Measurements from ENCODE around the gene IQCH.

The IQCH gene

GRCh38 chr15:67505675-67506572, 251.3 kb downstream of the IQCH start:
- no peak for DNase-seq (ENCODE audit: low read depth)

GRCh38 chr15:67506775-67507747, 252.5 kb downstream of the IQCH start:
- no peak for DNase-seq (ENCODE audit: low read depth)

GRCh38 chr15:67508407-67508806, 253.8 kb downstream of the IQCH start:
- no peak for DNase-seq (ENCODE audit: low read depth)

GRCh38 chr15:67509918-67510317, 255.3 kb downstream of the IQCH start:
- no peak for DNase-seq (ENCODE audit: low read depth)

GRCh38 chr15:67510597-67511190, 256.1 kb downstream of the IQCH start:
- no peak for DNase-seq (ENCODE audit: low read depth)

- DNase-seq (ENCODE audit: low read depth): no peak
Observed at GRCh38 chr15:67511606-67512005, 257.0 kb downstream of the IQCH start.

- DNase-seq (ENCODE audit: low read depth): no peak
Observed at GRCh38 chr15:67512140-67512539, 257.6 kb downstream of the IQCH start.

GRCh38 chr15:67512933-67513714, 258.5 kb downstream of the IQCH start:
- no peak for DNase-seq (ENCODE audit: low read depth)

- no peak for DNase-seq (ENCODE audit: low read depth)
Observed at GRCh38 chr15:67515090-67515489, 260.5 kb downstream of the IQCH start.

- DNase-seq (ENCODE audit: low read depth): no peak
Observed at GRCh38 chr15:67515557-67515956, 261.0 kb downstream of the IQCH start.

GRCh38 chr15:67520321-67521028, 265.9 kb downstream of the IQCH start:
- no peak for DNase-seq (ENCODE audit: low read depth)

- DNase-seq (ENCODE audit: low read depth): no peak
Observed at GRCh38 chr15:67521029-67521782, 266.6 kb downstream of the IQCH start, which contains the start of gene C15orf61. Gene C15orf61 (plus strand): TSS chr15:67521131. CDS start chr15:67521249, 118 bp downstream.

- no peak for DNase-seq (ENCODE audit: low read depth)
Observed at GRCh38 chr15:67521783-67522568, 267.4 kb downstream of the IQCH start.

- no peak for DNase-seq (ENCODE audit: low read depth)
Observed at GRCh38 chr15:67523330-67523729, 268.7 kb downstream of the IQCH start.

- no peak for DNase-seq (ENCODE audit: low read depth)
Observed at GRCh38 chr15:67524235-67524634, 269.6 kb downstream of the IQCH start.

GRCh38 chr15:67528513-67528912, 273.9 kb downstream of the IQCH start:
- DNase-seq (ENCODE audit: low read depth): no peak

GRCh38 chr15:67531379-67531914, 276.9 kb downstream of the IQCH start:
- DNase-seq (ENCODE audit: low read depth): no peak

GRCh38 chr15:67533873-67534272, 279.3 kb downstream of the IQCH start:
- DNase-seq (ENCODE audit: low read depth): no peak

GRCh38 chr15:67534360-67534759, 279.8 kb downstream of the IQCH start:
- no peak for DNase-seq (ENCODE audit: low read depth)

Data from non-pigmented ciliary epithelial cell (primary cell).